Calu3 (cell line): Measurements from ENCODE around the gene SSU72. TPM values are rescaled to one million over a fixed set of nuclear protein-coding genes. Genes with fewer than 3 reads are reported as not detected.

Source experiments
- BruUV-seq: library from RNA; stranded (reverse); fragments of 400-500 nt; replicated peaks from 2 replicates; lab custom pipeline; 2021; lab: Mats Ljungman, UMichigan
- CTCF ChIA-PET: fragments of 300-600 bp; sonication (Branson Sonifier 250); formaldehyde crosslinking; loops from one replicate; lab custom pipeline; 2022; ENCODE audit warnings: antibody characterized with exemption; lab: Charles Lee
- DNase-seq: peaks from one replicate; pipeline ENCODE4 v3.0.0; 2022
- H3K27ac Mint-ChIP-seq: one replicate; pipeline ENCODE4 v1.8.0; 2022; ENCODE audit warnings: mixed read lengths; ENCODE audit not compliant: unreplicated experiment
- H3K27me3 Mint-ChIP-seq: one replicate; pipeline ENCODE4 v1.8.0; 2022; ENCODE audit warnings: mixed read lengths; ENCODE audit not compliant: unreplicated experiment
- H3K36me3 Mint-ChIP-seq: one replicate; pipeline ENCODE4 v1.8.0; 2022; ENCODE audit warnings: mild to moderate bottlenecking, moderate library complexity, mixed read lengths; ENCODE audit not compliant: insufficient read depth, unreplicated experiment
- H3K4me1 Mint-ChIP-seq: one replicate; pipeline ENCODE4 v1.8.0; 2022; ENCODE audit warnings: mild to moderate bottlenecking, low read depth, mixed read lengths; ENCODE audit not compliant: unreplicated experiment
- H3K4me3 Mint-ChIP-seq: one replicate; pipeline ENCODE4 v1.8.0; 2022; ENCODE audit warnings: mild to moderate bottlenecking, low read depth, moderate library complexity, mixed read lengths; ENCODE audit not compliant: unreplicated experiment
- H3K9me3 Mint-ChIP-seq: one replicate; pipeline ENCODE4 v1.8.0; 2022; ENCODE audit warnings: low read depth, mixed read lengths; ENCODE audit not compliant: unreplicated experiment
- intact Hi-C: fragments of 100-400 bp; cut with micrococcal nuclease; formaldehyde crosslinking; loops from one replicate; pipeline ENCODE4 v1.10.0; 2022; ENCODE audit not compliant: unreplicated experiment
- total RNA-seq: library from RNA; stranded (reverse); gene quantifications from 2 replicates; pipeline ENCODE4 v1.2.3, GENCODE V29; 2022
- TF ChIP-seq, protein P1 (sequence below): fragments of 200-600 bp; IDR thresholded peaks from one replicate; pipeline ENCODE4 v1.8.0; 2022; ENCODE audit warnings: antibody characterized with exemption; ENCODE audit not compliant: unreplicated experiment

The SSU72 gene
- total RNA-seq, 1 experiment from 2014 or later = 105 TPM

DNA sequence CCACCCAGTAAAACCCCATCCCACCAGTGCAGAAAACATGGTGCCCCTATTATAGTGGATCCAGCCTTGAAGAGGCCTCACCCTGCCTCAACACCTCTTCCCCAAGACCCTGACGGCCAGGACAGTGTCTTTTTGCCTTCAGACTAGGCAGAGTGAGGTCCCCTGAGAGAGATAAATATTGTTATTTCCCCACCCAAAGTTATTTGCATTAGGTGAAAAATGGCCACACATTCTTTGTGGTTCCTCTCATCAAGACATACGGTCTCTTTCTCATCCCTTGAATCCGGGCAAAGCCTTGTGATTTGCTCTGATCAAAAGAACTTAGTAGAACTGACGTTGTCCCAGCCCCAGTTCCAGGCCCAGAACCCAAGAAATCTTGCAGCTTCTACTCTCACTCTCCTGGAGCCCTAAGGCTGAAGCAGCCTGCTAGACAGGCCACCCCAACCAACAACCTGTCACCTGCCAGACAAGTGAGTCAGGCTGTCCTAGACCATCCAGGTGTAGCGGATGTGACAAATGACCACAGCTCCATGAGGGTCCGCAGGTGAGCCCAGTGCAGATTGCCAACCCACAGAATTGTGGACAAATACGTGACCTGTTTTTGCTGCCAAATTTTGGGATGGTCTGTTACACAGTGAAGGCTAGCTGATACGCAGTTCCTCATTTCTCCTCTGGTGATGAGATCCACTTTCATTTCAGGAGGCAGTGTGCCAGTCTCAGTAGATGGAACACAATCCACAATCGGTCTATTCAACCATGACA is 8.1 kb upstream of the SSU72 start:
- Mint-ChIP-seq H3K27me3 (peaks cover 36% of the 10 kb centered on the region), H3K9me3 (no peaks in the 10 kb centered on the region), H3K27ac (no peak overlapping the region), H3K4me3 (no peak overlapping the region), H3K36me3 (no peaks in the 10 kb centered on the region), H3K4me1 (no peaks in the 10 kb centered on the region)
- no peak for DNase-seq
- no TSS peak for BruUV-seq
- intact Hi-C loops = no loop called here
- TF ChIP-seq, protein P1, sequence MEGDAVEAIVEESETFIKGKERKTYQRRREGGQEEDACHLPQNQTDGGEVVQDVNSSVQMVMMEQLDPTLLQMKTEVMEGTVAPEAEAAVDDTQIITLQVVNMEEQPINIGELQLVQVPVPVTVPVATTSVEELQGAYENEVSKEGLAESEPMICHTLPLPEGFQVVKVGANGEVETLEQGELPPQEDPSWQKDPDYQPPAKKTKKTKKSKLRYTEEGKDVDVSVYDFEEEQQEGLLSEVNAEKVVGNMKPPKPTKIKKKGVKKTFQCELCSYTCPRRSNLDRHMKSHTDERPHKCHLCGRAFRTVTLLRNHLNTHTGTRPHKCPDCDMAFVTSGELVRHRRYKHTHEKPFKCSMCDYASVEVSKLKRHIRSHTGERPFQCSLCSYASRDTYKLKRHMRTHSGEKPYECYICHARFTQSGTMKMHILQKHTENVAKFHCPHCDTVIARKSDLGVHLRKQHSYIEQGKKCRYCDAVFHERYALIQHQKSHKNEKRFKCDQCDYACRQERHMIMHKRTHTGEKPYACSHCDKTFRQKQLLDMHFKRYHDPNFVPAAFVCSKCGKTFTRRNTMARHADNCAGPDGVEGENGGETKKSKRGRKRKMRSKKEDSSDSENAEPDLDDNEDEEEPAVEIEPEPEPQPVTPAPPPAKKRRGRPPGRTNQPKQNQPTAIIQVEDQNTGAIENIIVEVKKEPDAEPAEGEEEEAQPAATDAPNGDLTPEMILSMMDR = no peak
- CTCF ChIA-PET = no interaction called here

DNA sequence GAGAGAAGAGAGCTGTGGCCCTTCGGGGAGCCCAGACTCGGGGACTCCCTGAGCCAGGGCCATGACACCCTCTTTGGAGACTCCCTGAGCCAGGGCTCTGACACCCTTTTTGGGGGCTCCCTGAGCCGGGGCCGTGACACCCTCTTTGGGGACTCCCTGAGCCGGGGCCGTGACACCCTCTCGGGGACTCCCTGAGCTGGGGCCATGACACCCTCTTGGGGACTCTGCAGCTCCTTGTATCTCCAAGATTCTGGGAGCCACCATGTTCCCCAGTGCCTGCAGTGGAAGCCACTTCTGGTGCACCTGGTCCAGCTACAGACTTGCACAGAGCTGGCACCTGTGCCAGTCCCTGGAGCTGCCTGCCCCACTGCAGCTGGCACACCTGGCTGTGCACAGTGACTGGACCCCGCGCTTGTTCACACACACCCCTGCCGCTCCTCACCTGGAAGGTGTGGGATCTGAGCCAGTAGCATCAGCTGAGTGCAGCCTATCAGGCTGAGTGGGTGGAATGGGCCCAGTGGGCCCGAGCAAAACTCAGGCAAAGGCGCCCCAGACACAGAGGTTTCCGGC is 3.8 kb upstream of the SSU72 start:
- DNase-seq = no peak
- Mint-ChIP-seq H3K4me3 (no peak overlapping the region), H3K4me1 (no peaks in the 10 kb centered on the region), H3K27ac (no peak overlapping the region), H3K27me3 (peaks cover 28% of the 10 kb centered on the region), H3K9me3 (no peaks in the 10 kb centered on the region), H3K36me3 (peaks cover 23% of the 10 kb centered on the region)
- BruUV-seq = no TSS peak
- TF ChIP-seq, protein P1 = no peak
- CTCF ChIA-PET = interaction anchor here (0.7 kb wide), 1 partner anchor 16 kb away, joined by 3 read pairs; no protein-coding TSS in a partner anchor
- intact Hi-C loops = no loop called here

DNA sequence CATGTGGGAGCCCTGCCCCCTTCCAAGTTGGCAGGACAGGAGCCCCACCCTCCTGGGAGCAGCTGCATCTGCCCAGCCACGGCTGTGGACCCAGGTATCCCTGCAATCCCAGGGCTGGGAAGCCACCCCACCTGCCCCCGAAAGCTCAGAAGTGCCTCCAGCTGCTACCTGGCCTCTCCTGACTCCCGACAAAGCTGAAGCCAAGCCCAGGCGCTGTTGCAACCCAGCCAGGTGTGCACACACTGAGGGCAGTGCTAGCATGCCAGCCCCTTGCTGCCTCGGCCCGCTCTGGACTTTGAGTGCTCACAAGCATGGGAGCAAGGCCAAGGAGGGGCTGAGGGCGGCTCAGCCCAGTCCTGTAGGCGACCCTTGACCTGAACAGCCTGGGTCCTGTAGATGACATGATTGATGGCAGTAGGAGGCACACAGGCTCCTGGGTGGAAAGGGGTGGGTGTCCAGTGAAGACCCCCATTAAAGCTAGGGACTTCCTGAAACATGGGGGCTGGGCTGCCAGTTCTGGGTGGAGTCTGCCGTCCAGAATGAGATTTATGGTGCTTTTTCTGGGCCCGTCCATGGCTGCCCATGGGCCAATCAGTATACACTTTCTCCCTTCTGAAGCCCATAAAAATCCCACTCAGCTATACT is 2.8 kb upstream of the SSU72 start:
- BruUV-seq = no TSS peak
- Mint-ChIP-seq H3K27me3 (peaks cover 18% of the 10 kb centered on the region), H3K36me3 (peaks cover 28% of the 10 kb centered on the region), H3K9me3 (no peaks in the 10 kb centered on the region), H3K4me1 (no peaks in the 10 kb centered on the region), H3K27ac (no peak overlapping the region), H3K4me3 (no peak overlapping the region)
- TF ChIP-seq, protein P1 = no peak
- CTCF ChIA-PET = interaction anchor here (0.7 kb wide), 1 partner anchor 15 kb away, joined by 3 read pairs; no protein-coding TSS in a partner anchor
- DNase-seq = no peak
- intact Hi-C loops = no loop called here

DNA sequence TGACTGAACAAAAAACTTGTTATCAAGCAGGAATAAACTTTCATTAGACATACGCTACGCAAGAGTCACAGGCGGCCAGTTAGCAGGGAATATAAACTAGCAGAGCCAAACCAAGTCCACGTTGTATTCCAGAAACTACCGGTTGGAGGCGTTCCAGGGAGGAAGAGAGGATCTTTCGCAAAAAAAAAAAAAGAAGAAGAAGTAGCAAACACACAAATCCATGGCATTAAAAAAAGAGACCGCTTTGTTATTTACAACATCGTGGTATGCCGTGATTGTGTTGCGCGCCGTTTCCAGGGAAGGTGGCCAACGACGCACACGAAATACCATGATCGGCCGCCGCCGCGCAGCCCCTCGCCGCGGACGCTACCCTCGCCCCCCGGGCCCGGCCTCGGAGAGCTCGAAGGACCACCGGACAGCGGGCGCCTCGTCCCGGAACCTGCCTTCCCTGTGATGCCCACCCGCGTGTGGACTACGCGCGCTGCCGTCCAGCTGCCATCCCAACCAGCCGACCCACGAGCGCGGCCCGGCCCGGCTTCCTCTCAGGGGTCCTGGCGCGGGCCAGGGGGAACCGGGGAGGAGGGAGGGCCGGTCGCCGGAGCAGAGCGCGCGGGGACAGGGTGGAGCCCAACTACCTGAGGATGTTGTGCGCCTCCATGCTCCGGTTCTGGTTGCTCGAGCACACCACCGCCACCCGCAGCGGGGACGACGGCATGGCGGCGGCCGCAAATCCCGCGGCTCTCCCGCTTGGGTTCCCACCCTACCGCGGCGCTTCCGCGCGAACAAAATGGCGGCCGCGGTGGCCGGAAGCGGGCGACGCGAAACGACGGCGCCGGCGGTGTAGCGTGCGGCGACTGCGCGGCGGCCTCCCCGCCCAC is 581 bp downstream of the SSU72 start:
- H3K36me3 Mint-ChIP-seq = peaks cover 49% of the 10 kb centered on the region
- intact Hi-C loops = no loop called here

More for the DNA sequence above, 581 bp downstream of the SSU72 start:
- no peaks in the 10 kb centered on the region for H3K4me1 Mint-ChIP-seq
- peak overlapping the region; percentile 98 for H3K27ac Mint-ChIP-seq
- H3K27me3 Mint-ChIP-seq = no peaks in the 10 kb centered on the region
- TF ChIP-seq, protein P1 = no peak
- peak; percentile 48 for DNase-seq
- CTCF ChIA-PET = no interaction called here
- no TSS peak for BruUV-seq
- H3K4me3 Mint-ChIP-seq = peak overlapping the region; percentile 87
- H3K9me3 Mint-ChIP-seq = no peaks in the 10 kb centered on the region
